DND-41 (cell line): Measurements from ENCODE around the gene TYRP1.

Experiments
- CTCF ChIP-seq: IDR thresholded peaks from 2 replicates; pipeline ENCODE4 v1.5.1; 2012; ENCODE audit warnings: borderline replicate concordance, low read length, moderate library complexity, mild to moderate bottlenecking; ENCODE audit not compliant: poor library complexity, severe bottlenecking; ENCODE audit errors: extremely low read depth
- EZH2 ChIP-seq: IDR thresholded peaks from 3 replicates; pipeline ENCODE4 v1.6.1; 2012; ENCODE audit warnings: borderline replicate concordance, low read depth, mild to moderate bottlenecking, moderate library complexity, low read length, inconsistent platforms; ENCODE audit not compliant: severe bottlenecking

- TF ChIP-seq CTCF, result no peak
- no peak for TF ChIP-seq EZH2
Measured at GRCh38 chr9:12739014-12739652, 45.9 kb downstream of the TYRP1 start.
